GM12878 (cell line): ENCODE results near the gene SEC24A. TPM values are rescaled to one million over a fixed set of nuclear protein-coding genes. Genes with fewer than 3 reads are reported as not detected.
"Not testable (repeated sequence)": the region's sequence is repeated elsewhere in the genome, so short reads cannot be mapped to it uniquely, and the experiment has no call there.

Experiments
- ATAC-seq: fragments of 200-7000 bp; cut with Tn5 transposase; 3 replicates; pipeline ENCODE4 v1.9.1; 2020; ENCODE audit warnings: mild to moderate bottlenecking, moderate library complexity
- BruUV-seq: library from RNA; stranded (reverse); fragments of 400-500 nt; replicated peaks from 2 replicates; lab custom pipeline; 2021; lab: Mats Ljungman, UMichigan
- CTCF ChIA-PET: fragments of 300-600 bp; sonication (Branson Sonifier 250); formaldehyde crosslinking; extraction: SDS; loops from one replicate; lab custom pipeline; 2021; ENCODE audit warnings: inconsistent platforms; lab: Yijun Ruan, JAX
- POLR2A ChIA-PET: fragments of 350-600 bp; formaldehyde crosslinking; extraction: SDS; loops from one replicate; lab custom pipeline; 2021; ENCODE audit warnings: inconsistent platforms; lab: Charles Lee
- RAD21 ChIA-PET: fragments of 300-600 bp; sonication (Branson Sonifier 250); formaldehyde crosslinking; loops from one replicate; lab custom pipeline; 2023; ENCODE audit warnings: antibody characterized with exemption; ENCODE audit not compliant: unreplicated experiment; lab: Charles Lee
- SMC1A ChIA-PET: fragments of 300-600 bp; sonication (Branson Sonifier 250); formaldehyde crosslinking; loops from one replicate; lab custom pipeline; 2023; ENCODE audit not compliant: unreplicated experiment, uncharacterized antibody; lab: Charles Lee
- DNase-seq: peaks from one replicate; pipeline ENCODE4 v3.0.0-alpha.2; 2011; ENCODE audit warnings: low read depth, low spot score
- FAIRE-seq: peaks from 3 replicates; lab custom pipeline; 2011; peaks lifted over from hg19 to GRCh38; lab: Jason Lieb, UNC
- H2AFZ ChIP-seq: 2 replicates; pipeline ENCODE4 v1.6.0; 2011; ENCODE audit warnings: low read depth, low read length, control low read depth; ENCODE audit not compliant: control insufficient read depth
- H3K27ac ChIP-seq: 2 replicates; pipeline ENCODE4 v1.5.1; 2011; ENCODE audit warnings: control low read depth; ENCODE audit not compliant: control insufficient read depth, insufficient read depth
- H3K27me3 ChIP-seq, 2 experiments: replicated peaks in 1 of 2; 2 replicates each; pipeline versions ENCODE4 v1.6.0 to v1.6.1; 2011; ENCODE audit warnings: low read length in 1 of 2; ENCODE audit not compliant: control insufficient read depth in 2 of 2, insufficient read depth in 2 of 2
- H3K36me3 ChIP-seq, 2 experiments: 2 replicates each; pipeline ENCODE4 v1.5.1; 2011; ENCODE audit warnings: low read length in 1 of 2; ENCODE audit not compliant: control insufficient read depth in 2 of 2, insufficient read depth in 2 of 2
- H3K4me1 ChIP-seq: 2 replicates; pipeline ENCODE4 v1.6.1; 2011; ENCODE audit warnings: mild to moderate bottlenecking, low read length, moderate library complexity, mixed read lengths; ENCODE audit not compliant: control insufficient read depth, insufficient read depth
- H3K4me2 ChIP-seq: 2 replicates; pipeline ENCODE4 v1.6.0; 2011; ENCODE audit warnings: control low read depth; ENCODE audit not compliant: control insufficient read depth, insufficient read depth
- H3K4me3 ChIP-seq: fragments of 200-600 bp; sonication (generic); 2 replicates; pipeline ENCODE4 v1.5.1; 2016
- H3K79me2 ChIP-seq: 2 replicates; pipeline ENCODE4 v1.6.0; 2011; ENCODE audit warnings: low read length; ENCODE audit not compliant: control insufficient read depth, insufficient read depth
- H3K9ac ChIP-seq: 2 replicates; pipeline ENCODE4 v1.8.0; 2011; ENCODE audit warnings: low read length, control low read depth, mixed read lengths; ENCODE audit not compliant: control insufficient read depth, insufficient read depth
- H3K9me3 ChIP-seq: replicated peaks from 3 replicates; pipeline ENCODE4 v1.5.1; 2011; ENCODE audit warnings: mild to moderate bottlenecking, low read length; ENCODE audit not compliant: control insufficient read depth, insufficient read depth
- H4K20me1 ChIP-seq: 2 replicates; pipeline ENCODE4 v1.6.0; 2011; ENCODE audit not compliant: control insufficient read depth, insufficient read depth
- BHLHE40 ChIP-seq, 2 experiments: fragments of 450-650 bp in 1 of 2; IDR thresholded peaks; 2 replicates each; pipeline ENCODE4 v1.6.1; 2011 to 2017; ENCODE audit warnings: low read depth in 2 of 2, borderline replicate concordance in 1 of 2, improper control_type of control experiment in 1 of 2, low read length in 1 of 2, mild to moderate bottlenecking in 1 of 2
- HDGF ChIP-seq: fragments of 450-650 bp; IDR thresholded peaks from 2 replicates; pipeline ENCODE4 v1.6.1; 2016; ENCODE audit warnings: antibody characterized with exemption
- WGBS: methylation state at CpG from one replicate; pipeline ENCODE4 v1.1.6; 2016; ENCODE audit warnings: low lambda C conversion rate; ENCODE audit not compliant: insufficient replicate concordance, insufficient coverage; ENCODE audit errors: missing lambda C conversion rate; 5-methylcytosine and 5-hydroxymethylcytosine counted together
- in situ Hi-C: fragments of 300-500 bp; cut with MboI; formaldehyde crosslinking; loops from 9 replicates; pipeline ENCODE4 v1.14.3; 2018; ENCODE audit warnings: mixed read lengths
- intact Hi-C: fragments of 100-400 bp; cut with micrococcal nuclease; formaldehyde crosslinking; loops from one replicate; pipeline ENCODE4 v1.14.2; 2022; ENCODE audit not compliant: unreplicated experiment
- polyA plus RNA-seq, 11 experiments: library from polyadenylated mRNA; depleted of rRNA in 4 of 11; unstranded in 6 of 11; stranded (reverse) in 5 of 11; fragments of >200 nt; fragmentation: Nextera tagmentation in 4 of 11; fragmentation: Illumina TruSeq in 1 of 11; extraction: Ambion mirVana in 4 of 11; extraction: Trizol in 1 of 11; gene quantifications; 1 replicate in 1 of 11; 2 replicates in 10 of 11; pipeline versions ENCODE4 v1.2.1 to v1.2.3, GENCODE V29; 2011 to 2016; ENCODE audit warnings: inconsistent platforms in 2 of 11, missing spikeins in 2 of 11, low read depth in 1 of 11
- total RNA-seq, 4 experiments: library from RNA; depleted of rRNA in 3 of 4; stranded (reverse); fragments of >200 nt in 3 of 4; fragmentation: Illumina TruSeq in 1 of 4; extraction: Trizol in 1 of 4; gene quantifications; 2 replicates each; pipeline versions ENCODE4 v1.2.1 to v1.2.3, GENCODE V29; 2013 to 2021
- TF ChIP-seq, protein P1 (sequence below): fragments of 450-650 bp; IDR thresholded peaks from 2 replicates; pipeline ENCODE4 v1.6.1; 2016; ENCODE audit warnings: mild to moderate bottlenecking

SEC24A gene
- total and polyA plus RNA-seq, 10 of the 15 experiments (the other 5 are each of a cell fraction or from before 2014, with no cell fraction given): 7.1 to 52.2 (median 22.8) TPM

DNA sequence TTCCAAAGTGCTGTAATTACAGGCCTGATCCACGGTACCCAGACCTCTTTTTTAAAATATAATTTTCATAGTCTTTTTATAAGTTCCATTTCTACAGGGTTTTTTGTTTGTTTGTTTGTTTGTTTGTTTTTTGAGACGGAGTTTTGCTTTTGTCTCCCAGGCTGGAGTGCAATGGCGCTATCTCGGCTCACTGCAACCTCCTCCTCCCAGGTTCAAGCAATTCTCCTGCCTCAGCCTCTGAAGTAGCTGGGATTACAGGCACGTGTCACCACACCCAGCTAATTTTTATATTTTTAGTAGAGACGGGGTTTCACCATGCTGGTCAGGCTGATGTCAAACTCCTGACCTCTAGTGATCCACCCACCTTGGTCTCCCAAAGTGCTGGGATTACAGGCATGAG lies 2.1 kb downstream of the SEC24A start:
- CTCF ChIA-PET: interaction anchor here (0.6 to 1.5 kb wide), 3 partner anchors 9 to 73 kb away, joined by 3 to 6 read pairs (median 3); no protein-coding TSS in a partner anchor
- H3K4me1 ChIP-seq, in situ Hi-C loops, intact Hi-C loops, H3K36me3 ChIP-seq, BruUV-seq: not testable (repeated sequence)
- Histone ChIP-seq H3K79me2 (peaks cover 71% of the 10 kb centered on the region), H3K4me3 (peak overlapping the region; percentile 100)
- WGBS: 60% methylated on average over 6 of the region's 6 CpGs
- TF ChIP-seq BHLHE40 (IDR thresholded peaks at IDR 0.05; ENCODE audit: borderline replicate concordance in 1 of 2, low read depth in 2 of 2, low read length in 1 of 2) (peak; percentile 11 to 72; a peak in 2 of 4 replicates), HDGF (0 out of 2 replicates have a peak, but pooled peaks have one; percentile 22)
- TF ChIP-seq, protein P1, sequence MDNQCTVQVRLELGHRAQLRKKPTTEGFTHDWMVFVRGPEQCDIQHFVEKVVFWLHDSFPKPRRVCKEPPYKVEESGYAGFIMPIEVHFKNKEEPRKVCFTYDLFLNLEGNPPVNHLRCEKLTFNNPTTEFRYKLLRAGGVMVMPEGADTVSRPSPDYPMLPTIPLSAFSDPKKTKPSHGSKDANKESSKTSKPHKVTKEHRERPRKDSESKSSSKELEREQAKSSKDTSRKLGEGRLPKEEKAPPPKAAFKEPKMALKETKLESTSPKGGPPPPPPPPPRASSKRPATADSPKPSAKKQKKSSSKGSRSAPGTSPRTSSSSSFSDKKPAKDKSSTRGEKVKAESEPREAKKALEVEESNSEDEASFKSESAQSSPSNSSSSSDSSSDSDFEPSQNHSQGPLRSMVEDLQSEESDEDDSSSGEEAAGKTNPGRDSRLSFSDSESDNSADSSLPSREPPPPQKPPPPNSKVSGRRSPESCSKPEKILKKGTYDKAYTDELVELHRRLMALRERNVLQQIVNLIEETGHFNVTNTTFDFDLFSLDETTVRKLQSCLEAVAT: 0 out of 2 replicates have a peak, but pooled peaks have one; percentile 44
- TF ChIP-seq, all 136 proteins: peak for 3; not testable (repeated sequence) for 133
- not testable (repeated sequence) for ATAC-seq, H3K27me3 ChIP-seq, H3K9me3 ChIP-seq, H4K20me1 ChIP-seq, FAIRE-seq, H3K9ac ChIP-seq, H3K27ac ChIP-seq, DNase-seq, H2AFZ ChIP-seq
- ChIA-PET POLR2A (interaction anchor here (0.6 to 1.5 kb wide), 3 partner anchors 9 to 1945 kb away, joined by 3 to 4 read pairs (median 3); no protein-coding TSS in a partner anchor), SMC1A (interaction anchor here (0.7 to 1.4 kb wide), 2 partner anchors 12 to 62 kb away, joined by 3 to 5 read pairs; no protein-coding TSS in a partner anchor), RAD21 (interaction anchor here (1.3 kb wide), 1 partner anchor 19 kb away, joined by 3 read pairs; no protein-coding TSS in a partner anchor)
- peak overlapping the region; percentile 69 for H3K4me2 ChIP-seq
